H1 (cell line): Measurements from ENCODE around the gene RPL18A. TPM values are rescaled to one million over a fixed set of nuclear protein-coding genes. Genes with fewer than 3 reads are reported as not detected.

ENCODE experiments used
- CBX8 ChIP-seq: fragments of 300-800, 300-1000 bp; sonication (generic); IDR thresholded peaks from 2 replicates; pipeline ENCODE4 v1.7.1; 2016; ENCODE audit warnings: low read depth, low read length, borderline replicate concordance
- HDAC2 ChIP-seq, 2 experiments: fragments of 300-600 bp in 1 of 2; sonication (generic) in 1 of 2; IDR thresholded peaks; 2 replicates each; pipeline ENCODE4 v1.6.1; 2011 to 2012; ENCODE audit warnings: low read depth in 2 of 2, low read length in 2 of 2, mild to moderate bottlenecking in 2 of 2, moderate library complexity in 2 of 2, borderline replicate concordance in 1 of 2, inconsistent platforms in 1 of 2
- HDAC6 ChIP-seq: IDR thresholded peaks from one replicate; pipeline ENCODE4 v1.7.1; 2012; ENCODE audit warnings: low read depth, mild to moderate bottlenecking, inconsistent platforms, low read length, moderate library complexity
- MAFK ChIP-seq: IDR thresholded peaks from 2 replicates; pipeline ENCODE4 v1.6.1; 2012; ENCODE audit warnings: low read depth, mild to moderate bottlenecking, improper control_type of control experiment, low read length
- NANOG ChIP-seq: IDR thresholded peaks from 2 replicates; pipeline ENCODE4 v1.6.1; 2011; ENCODE audit warnings: low read length, low read depth, mild to moderate bottlenecking, inconsistent platforms; ENCODE audit not compliant: insufficient read depth, poor library complexity, severe bottlenecking
- NRF1 ChIP-seq: IDR thresholded peaks from 2 replicates; pipeline ENCODE4 v1.6.1; 2011; ENCODE audit warnings: mild to moderate bottlenecking, low read depth, low read length, improper control_type of control experiment
- SP4 ChIP-seq: IDR thresholded peaks from 2 replicates; pipeline ENCODE4 v1.6.1; 2012; ENCODE audit warnings: low read length, inconsistent platforms
- polyA plus RNA-seq, 7 experiments: library from polyadenylated mRNA; depleted of rRNA in 3 of 7; stranded (reverse) in 5 of 7; unstranded in 2 of 7; fragments of >200 nt in 5 of 7; fragments of 200-250 nt in 2 of 7; gene quantifications; 1 replicate in 5 of 7; 2 replicates in 1 of 7; 4 replicates in 1 of 7; pipeline versions ENCODE4 v1.2.1 to v1.2.3, GENCODE V29; 2011 to 2013; ENCODE audit warnings: missing spikeins in 2 of 7, mixed read lengths in 2 of 7
- total RNA-seq: library from RNA; stranded (reverse); fragmentation: NEBNext Ultra II Directional; extraction: Animal tissue kit (Norgen Biotek cat#: 25700); gene quantifications from 2 replicates; pipeline ENCODE4 v1.2.1, GENCODE V29; 2021
- TF ChIP-seq, protein P1 (sequence below): IDR thresholded peaks from 2 replicates; pipeline ENCODE4 v1.6.1; 2011; ENCODE audit warnings: low read length, improper control_type of control experiment

RPL18A gene
- total and polyA plus RNA-seq, 2 of the 8 experiments (the other 6 are each of a cell fraction or from before 2014, with no cell fraction given) = 2,749 to 3,938 TPM

DNA sequence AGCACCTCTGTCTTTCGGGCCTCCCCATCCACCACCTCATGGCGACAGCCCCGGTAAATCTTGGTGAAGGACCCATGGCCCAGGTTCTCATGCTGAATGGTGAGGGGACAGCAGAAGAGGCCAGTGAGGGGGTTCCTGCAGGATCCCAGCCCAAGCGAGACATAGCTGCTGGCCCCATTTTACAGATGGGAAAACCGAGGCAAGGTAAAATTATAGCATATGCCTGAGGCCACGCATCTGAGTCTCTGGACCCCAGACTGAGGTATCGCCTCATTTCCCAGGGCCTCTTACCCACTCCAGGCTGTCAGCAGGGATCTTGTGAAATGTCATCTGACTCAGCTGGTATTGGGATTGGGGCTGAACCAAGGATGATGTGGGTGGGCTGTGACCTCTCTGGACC is 21.7 kb upstream of the RPL18A start (continued):
- no peak for TF ChIP-seq NRF1
- no peak for TF ChIP-seq CBX8
- TF ChIP-seq NANOG = no peak
- no peak for TF ChIP-seq MAFK
- TF ChIP-seq HDAC6 = no peak
- no peak for TF ChIP-seq HDAC2 (IDR thresholded peaks at IDR 0.05; ENCODE audit: borderline replicate concordance in 1 of 2, low read depth in 2 of 2, low read length in 2 of 2)
- no peak for TF ChIP-seq SP4
- TF ChIP-seq, protein P1, sequence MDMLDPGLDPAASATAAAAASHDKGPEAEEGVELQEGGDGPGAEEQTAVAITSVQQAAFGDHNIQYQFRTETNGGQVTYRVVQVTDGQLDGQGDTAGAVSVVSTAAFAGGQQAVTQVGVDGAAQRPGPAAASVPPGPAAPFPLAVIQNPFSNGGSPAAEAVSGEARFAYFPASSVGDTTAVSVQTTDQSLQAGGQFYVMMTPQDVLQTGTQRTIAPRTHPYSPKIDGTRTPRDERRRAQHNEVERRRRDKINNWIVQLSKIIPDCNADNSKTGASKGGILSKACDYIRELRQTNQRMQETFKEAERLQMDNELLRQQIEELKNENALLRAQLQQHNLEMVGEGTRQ = no peak
